ENCODE results near the gene MYO5A.

The MYO5A gene

GRCh38 chr15:52523192-52523591 lies 5.5 kb downstream of the MYO5A start:
- Histone ChIP-seq H3K4me3 (ENCODE audit: low read depth, low read length, poor library complexity, severe bottlenecking) (no peak overlapping the region), H3F3A (ENCODE audit: insufficient read depth, low read length) (no peaks in the 10 kb centered on the region; the same call in 1 of the 2 replicates), H3K4me1 (ENCODE audit: insufficient read depth, low read length, severe bottlenecking) (peaks cover 32% of the 10 kb centered on the region), H3K79me2 (ENCODE audit: insufficient read depth, low read length) (peaks cover 58% of the 10 kb centered on the region; the same call in 1 of the 2 replicates), H3K9ac (ENCODE audit: low read length) (no peak overlapping the region), H3K9me2 (ENCODE audit: low read depth, low read length) (no peaks in the 10 kb centered on the region), H4K20me1 (ENCODE audit: insufficient read depth, low read length) (peaks cover 5% of the 10 kb centered on the region; the same call in 1 of the 2 replicates), H2AFZ (ENCODE audit: low read length) (no peak overlapping the region), H3K4me2 (ENCODE audit: low read length) (no peak overlapping the region), H3K27me3 (ENCODE audit: insufficient read depth, low read length) (no peaks in the 10 kb centered on the region), H3K27ac (ENCODE audit: low read depth, low read length, poor library complexity, severe bottlenecking) (no peak overlapping the region), H3K36me3 (ENCODE audit: insufficient read depth, low read length) (no peaks in the 10 kb centered on the region), H3K9me3 (ENCODE audit: low read length) (no peaks in the 10 kb centered on the region)
- TF ChIP-seq EZH2 (IDR thresholded peaks at IDR 0.05; ENCODE audit: borderline replicate concordance, low read length): no peak
- no peak for TF ChIP-seq CTCF (IDR thresholded peaks at IDR 0.05; ENCODE audit: low read length)

- no peaks in the 10 kb centered on the region for H3K9me3 ChIP-seq (ENCODE audit: low read length)
- no peak overlapping the region for H3K4me3 ChIP-seq (ENCODE audit: low read depth, low read length, poor library complexity, severe bottlenecking)
- H3K36me3 ChIP-seq (ENCODE audit: insufficient read depth, low read length): no peaks in the 10 kb centered on the region
- peaks cover 5% of the 10 kb centered on the region; the same call in 1 of the 2 replicates for H4K20me1 ChIP-seq (ENCODE audit: insufficient read depth, low read length)
- H3K4me2 ChIP-seq (ENCODE audit: low read length): no peak overlapping the region
- H3K27ac ChIP-seq (ENCODE audit: low read depth, low read length, poor library complexity, severe bottlenecking): no peak overlapping the region
- no peaks in the 10 kb centered on the region for H3K27me3 ChIP-seq (ENCODE audit: insufficient read depth, low read length)
- peaks cover 21% of the 10 kb centered on the region for H3K4me1 ChIP-seq (ENCODE audit: insufficient read depth, low read length, severe bottlenecking)
- no peak overlapping the region for H3K9ac ChIP-seq (ENCODE audit: low read length)
- peaks cover 53% of the 10 kb centered on the region; the same call in 1 of the 2 replicates for H3K79me2 ChIP-seq (ENCODE audit: insufficient read depth, low read length)
- no peak for TF ChIP-seq EZH2 (IDR thresholded peaks at IDR 0.05; ENCODE audit: borderline replicate concordance, low read length)
- TF ChIP-seq CTCF (IDR thresholded peaks at IDR 0.05; ENCODE audit: low read length): no peak
- H3K9me2 ChIP-seq (ENCODE audit: low read depth, low read length): no peaks in the 10 kb centered on the region
- no peaks in the 10 kb centered on the region; the same call in 1 of the 2 replicates for H3F3A ChIP-seq (ENCODE audit: insufficient read depth, low read length)
- H2AFZ ChIP-seq (ENCODE audit: low read length): no peak overlapping the region
Observed at GRCh38 chr15:52521682-52522081, 7.0 kb downstream of the MYO5A start.

GRCh38 chr15:52520421-52520820 lies 8.3 kb downstream of the MYO5A start:
- Histone ChIP-seq H3K4me2 (ENCODE audit: low read length) (no peak overlapping the region), H4K20me1 (ENCODE audit: insufficient read depth, low read length) (peaks cover 5% of the 10 kb centered on the region; the same call in 1 of the 2 replicates), H3K9ac (ENCODE audit: low read length) (no peak overlapping the region), H3K4me1 (ENCODE audit: insufficient read depth, low read length, severe bottlenecking) (peaks cover 21% of the 10 kb centered on the region), H3K27ac (ENCODE audit: low read depth, low read length, poor library complexity, severe bottlenecking) (no peak overlapping the region), H3F3A (ENCODE audit: insufficient read depth, low read length) (no peaks in the 10 kb centered on the region; the same call in 1 of the 2 replicates), H3K27me3 (ENCODE audit: insufficient read depth, low read length) (no peaks in the 10 kb centered on the region), H2AFZ (ENCODE audit: low read length) (no peak overlapping the region), H3K9me3 (ENCODE audit: low read length) (no peaks in the 10 kb centered on the region), H3K4me3 (ENCODE audit: low read depth, low read length, poor library complexity, severe bottlenecking) (no peak overlapping the region), H3K9me2 (ENCODE audit: low read depth, low read length) (no peaks in the 10 kb centered on the region), H3K36me3 (ENCODE audit: insufficient read depth, low read length) (no peaks in the 10 kb centered on the region), H3K79me2 (ENCODE audit: insufficient read depth, low read length) (peaks cover 47% of the 10 kb centered on the region; the same call in 1 of the 2 replicates)
- TF ChIP-seq EZH2 (IDR thresholded peaks at IDR 0.05; ENCODE audit: borderline replicate concordance, low read length) (no peak), CTCF (IDR thresholded peaks at IDR 0.05; ENCODE audit: low read length) (no peak)
